GM12873 (cell line): ENCODE results near the gene RNASET2.

ENCODE experiments used
- CTCF ChIP-seq: IDR thresholded peaks from 2 replicates; pipeline ENCODE4 v1.5.1; 2012; ENCODE audit warnings: low read depth, mild to moderate bottlenecking, moderate library complexity, low read length, control low read depth; ENCODE audit not compliant: insufficient read depth; ENCODE audit errors: missing control alignments

Gene RNASET2

GRCh38 chr6:166901626-166902025, 54.7 kb downstream of the RNASET2 start:
- TF ChIP-seq CTCF: no peak

GRCh38 chr6:166900956-166901607, 55.3 kb downstream of the RNASET2 start:
- TF ChIP-seq CTCF: no peak

GRCh38 chr6:166900130-166900708, 56.1 kb downstream of the RNASET2 start:
- no peak for TF ChIP-seq CTCF

- TF ChIP-seq CTCF: no peak
Observed at GRCh38 chr6:166898910-166899309, 57.4 kb downstream of the RNASET2 start.

GRCh38 chr6:166879594-166879993, 76.8 kb downstream of the RNASET2 start:
- no peak for TF ChIP-seq CTCF
